HG03025 (cell line): ENCODE measurements around the gene IFI30.

Source experiments
- ATAC-seq: cut with Tn5 transposase; IDR thresholded peaks from one replicate; pipeline ENCODE4 v1.9.1; 2021; ENCODE audit warnings: mild to moderate bottlenecking, moderate library complexity; ENCODE audit not compliant: unreplicated experiment, low FRiP score

IFI30 gene

GRCh38 chr19:18173572-18174288, at the start of gene IFI30:
IFI30 (plus strand) TSS chr19:18173813; CDS start chr19:18173842, 29 bp downstream.
- ATAC-seq: no peak

DNA sequence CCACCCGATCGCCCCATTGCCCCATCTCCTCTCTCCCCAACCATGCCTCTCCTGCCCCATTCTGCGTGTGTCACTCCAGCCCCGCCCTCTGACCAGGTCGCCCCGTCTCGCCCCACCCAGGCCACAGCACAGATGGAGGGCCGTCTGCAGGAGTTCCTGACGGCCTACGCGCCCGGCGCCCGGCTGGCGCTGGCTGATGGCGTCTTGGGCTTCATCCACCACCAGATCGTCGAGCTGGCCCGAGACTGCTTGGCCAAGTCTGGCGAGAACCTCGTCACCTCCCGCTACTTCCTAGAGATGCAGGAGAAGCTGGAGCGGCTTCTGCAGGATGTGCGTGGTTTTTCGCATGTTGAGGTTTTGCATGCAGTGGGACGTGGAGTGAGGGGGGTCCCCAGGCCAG, 49.8 kb upstream of the IFI30 start:
- no peak for ATAC-seq

- no peak for ATAC-seq
Measured at GRCh38 chr19:18126097-18126496, 47.5 kb upstream of the IFI30 start.

DNA sequence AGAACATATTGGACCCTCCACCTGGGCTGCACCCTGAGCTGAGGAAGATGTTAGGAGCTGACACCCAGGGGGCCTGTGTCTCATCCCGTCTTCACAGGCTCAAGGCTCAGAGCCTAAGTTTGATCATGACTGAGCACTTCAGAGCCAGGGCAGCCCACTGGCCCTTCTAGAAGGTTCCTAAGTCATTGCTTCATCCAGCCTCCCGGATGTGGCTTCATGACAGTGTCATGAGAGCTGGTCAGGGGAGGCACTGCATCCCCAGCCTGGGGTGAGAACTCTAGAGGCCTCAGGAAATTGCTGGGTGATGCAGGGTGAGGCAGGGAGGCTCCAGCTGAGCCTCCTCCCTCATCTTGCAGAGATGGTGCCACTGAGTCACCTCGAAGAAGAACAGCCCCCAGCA, 45.6 kb upstream of the IFI30 start:
- ATAC-seq: no peak

GRCh38 chr19:18128805-18129204, 44.8 kb upstream of the IFI30 start:
- ATAC-seq: no peak

DNA sequence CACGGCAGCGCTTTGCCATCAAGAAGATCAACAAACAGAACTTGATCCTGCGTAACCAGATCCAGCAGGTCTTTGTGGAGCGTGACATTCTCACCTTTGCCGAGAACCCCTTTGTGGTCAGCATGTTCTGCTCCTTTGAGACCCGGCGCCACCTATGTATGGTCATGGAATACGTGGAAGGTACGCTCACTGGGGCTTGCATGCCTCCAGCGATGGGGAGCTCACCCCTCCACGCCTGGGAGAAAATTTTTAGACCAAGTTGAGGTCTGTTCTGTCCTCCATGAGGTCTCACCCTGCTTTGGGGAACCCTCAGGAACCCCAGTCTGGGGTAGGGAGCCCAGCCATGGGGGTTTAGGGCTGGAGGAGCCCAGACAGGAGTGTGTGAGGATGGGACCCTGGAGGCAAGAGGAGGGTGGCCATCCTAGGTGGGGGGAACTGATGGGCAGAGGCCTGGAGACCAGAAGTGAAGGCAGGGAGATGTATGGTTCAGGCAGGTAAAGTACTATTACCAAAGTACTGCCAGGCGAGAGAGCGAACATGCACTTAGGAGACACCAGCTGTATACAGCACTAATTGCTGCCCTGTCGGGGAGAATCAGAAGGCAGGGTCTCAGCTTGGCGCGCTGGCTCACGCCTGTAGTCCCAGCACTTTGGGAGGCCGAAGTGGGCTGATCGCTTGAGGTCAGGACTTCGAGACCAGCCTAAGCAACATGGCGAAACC, 42.9 kb upstream of the IFI30 start:
- no peak for ATAC-seq

DNA sequence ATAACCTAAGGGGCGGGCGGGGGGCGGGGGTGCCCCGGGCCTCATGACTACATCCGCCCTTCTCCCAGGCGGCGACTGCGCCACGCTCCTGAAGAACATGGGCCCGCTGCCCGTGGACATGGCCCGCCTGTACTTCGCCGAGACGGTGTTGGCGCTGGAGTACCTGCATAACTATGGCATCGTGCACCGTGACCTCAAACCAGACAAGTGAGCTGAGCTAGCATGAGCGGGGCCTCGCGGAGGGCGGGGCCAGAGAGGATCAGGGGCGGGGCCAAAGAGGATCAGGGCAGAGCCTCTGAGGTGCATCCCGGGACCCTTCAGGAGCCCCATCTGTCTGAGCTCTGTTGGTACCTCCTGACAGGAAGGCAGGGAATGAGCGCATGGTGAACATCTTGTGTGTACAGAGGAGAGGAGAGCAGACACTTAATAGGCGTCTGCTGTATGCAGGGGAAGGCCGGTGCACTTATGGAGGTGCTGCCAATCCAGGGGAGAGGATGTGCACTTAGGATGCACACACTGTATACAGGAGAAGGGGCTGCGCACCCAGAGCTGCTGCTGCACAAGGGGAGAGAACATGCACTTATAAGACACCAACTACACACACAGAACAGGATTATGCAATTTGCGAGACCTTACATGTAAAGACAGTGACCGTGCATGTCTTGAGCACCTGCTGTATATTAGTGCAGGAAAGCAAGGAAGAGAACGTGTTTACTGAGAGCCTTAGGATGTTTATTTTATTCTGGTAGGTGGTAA, 41.6 kb upstream of the IFI30 start:
- no peak for ATAC-seq

- no peak for ATAC-seq
Measured at GRCh38 chr19:18135712-18136584, 37.7 kb upstream of the IFI30 start.

GRCh38 chr19:18137242-18137641, 36.4 kb upstream of the IFI30 start:
- ATAC-seq: no peak

DNA sequence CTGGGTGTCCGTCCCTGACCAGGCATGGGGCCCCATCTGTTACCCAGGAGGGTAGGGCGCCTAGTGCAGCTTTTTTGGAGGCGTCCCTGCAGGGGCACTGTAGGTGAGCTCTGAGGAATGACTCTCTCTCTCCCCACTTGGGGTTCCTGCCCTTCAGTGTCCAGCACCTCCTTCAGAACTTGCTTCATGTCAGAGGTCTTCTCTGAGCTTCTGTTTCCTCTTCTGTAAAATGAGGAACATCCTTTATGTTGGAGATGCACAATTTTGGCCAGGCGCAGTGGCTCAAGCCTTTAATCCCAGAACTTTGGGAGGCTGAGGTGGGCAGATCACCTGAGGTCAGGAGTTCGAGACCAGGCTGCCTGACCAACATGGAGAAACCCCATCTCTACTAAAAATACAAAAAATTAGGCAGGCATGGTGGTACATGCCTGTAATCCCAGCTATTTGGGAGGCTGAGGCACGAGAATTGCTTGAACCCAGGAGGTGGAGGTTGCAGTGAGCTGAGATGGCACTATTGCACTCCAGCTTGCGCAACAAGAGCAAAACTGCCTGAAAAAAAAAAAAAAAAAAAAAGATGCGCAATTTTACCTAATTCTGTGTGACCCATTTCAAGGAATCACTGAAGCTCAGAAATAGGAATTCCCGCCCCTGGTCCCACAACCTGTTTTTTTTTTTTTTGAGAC, 35.8 kb upstream of the IFI30 start:
- ATAC-seq: no peak

DNA sequence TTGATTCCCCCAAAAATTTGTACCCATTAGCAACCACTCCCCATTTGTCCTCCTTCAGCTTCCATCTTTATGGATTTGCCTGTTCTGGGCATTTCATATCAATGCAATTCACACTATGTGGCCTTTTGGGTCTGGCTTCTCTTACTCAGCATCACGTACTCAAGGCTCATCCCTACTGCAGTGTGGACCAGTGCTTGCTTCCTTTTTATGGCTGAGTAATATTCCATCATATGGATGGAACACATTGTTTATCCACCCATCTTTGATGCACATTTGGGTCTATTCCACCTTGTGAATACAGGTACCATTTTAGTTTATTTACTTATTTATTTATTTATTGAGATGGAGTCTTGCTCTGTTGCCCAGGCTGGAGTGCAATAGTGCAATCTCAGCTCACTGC, 33.1 kb upstream of the IFI30 start:
- no peak for ATAC-seq

DNA sequence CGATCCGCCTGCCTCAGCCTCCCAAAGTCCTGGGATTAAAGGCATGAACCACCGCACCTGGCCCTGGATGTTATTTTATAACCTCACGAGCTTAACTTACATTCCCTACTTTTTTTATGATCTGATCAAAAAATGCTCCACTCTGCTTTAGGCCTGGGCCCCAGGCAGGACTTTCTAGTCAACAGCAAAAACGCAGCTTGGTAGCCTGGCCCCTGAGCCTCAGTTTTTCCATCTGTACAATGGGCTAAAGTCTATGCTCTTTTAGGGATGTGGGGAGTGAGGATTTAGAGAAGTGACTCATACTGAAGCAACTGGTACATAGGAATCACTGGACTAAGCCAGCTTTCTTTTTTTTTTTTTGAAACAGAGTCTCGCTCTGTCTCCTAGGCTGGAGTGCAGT, 32.6 kb upstream of the IFI30 start:
- ATAC-seq: no peak

- no peak for ATAC-seq
Measured at GRCh38 chr19:18143902-18144301, 29.7 kb upstream of the IFI30 start.

GRCh38 chr19:18144361-18144760, 29.3 kb upstream of the IFI30 start:
- ATAC-seq: no peak

DNA sequence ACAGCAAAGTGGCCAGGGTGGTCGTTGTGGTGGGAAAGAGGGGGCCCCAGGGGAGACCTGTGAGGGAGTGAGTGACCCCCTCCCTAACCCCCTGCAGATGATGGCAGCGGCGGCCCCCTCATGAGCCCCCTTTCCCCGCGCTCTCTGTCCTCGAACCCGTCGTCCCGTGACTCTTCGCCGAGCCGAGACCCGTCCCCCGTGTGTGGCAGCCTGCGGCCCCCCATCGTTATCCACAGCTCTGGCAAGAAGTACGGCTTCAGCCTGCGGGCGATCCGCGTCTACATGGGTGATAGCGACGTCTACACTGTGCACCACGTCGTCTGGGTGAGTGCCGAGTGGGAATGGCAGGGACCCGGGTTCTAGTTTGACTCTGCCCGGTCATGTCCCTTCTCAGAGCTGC, 28.7 kb upstream of the IFI30 start:
- no peak for ATAC-seq

- ATAC-seq: no peak
Measured at GRCh38 chr19:18145391-18145999, 28.1 kb upstream of the IFI30 start.

DNA sequence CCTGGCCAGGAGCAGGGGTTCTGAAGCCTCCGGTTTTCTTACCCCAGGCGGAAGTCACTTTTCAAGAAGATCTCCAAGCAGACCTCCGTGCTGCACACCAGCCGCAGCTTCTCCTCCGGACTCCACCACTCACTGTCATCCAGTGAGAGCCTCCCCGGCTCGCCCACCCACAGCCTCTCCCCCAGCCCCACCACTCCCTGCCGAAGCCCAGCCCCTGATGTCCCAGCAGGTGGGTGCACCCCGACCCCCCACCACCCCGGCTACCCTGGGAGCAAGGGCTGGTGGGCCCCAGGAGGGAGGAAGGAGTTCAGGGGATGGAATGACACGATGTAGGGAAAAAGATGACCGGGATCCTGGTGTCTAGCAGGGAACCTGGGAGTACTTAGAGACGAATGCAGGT, 26.2 kb upstream of the IFI30 start:
- no peak for ATAC-seq

- ATAC-seq: no peak
Measured at GRCh38 chr19:18149596-18149975, 24.0 kb upstream of the IFI30 start.

DNA sequence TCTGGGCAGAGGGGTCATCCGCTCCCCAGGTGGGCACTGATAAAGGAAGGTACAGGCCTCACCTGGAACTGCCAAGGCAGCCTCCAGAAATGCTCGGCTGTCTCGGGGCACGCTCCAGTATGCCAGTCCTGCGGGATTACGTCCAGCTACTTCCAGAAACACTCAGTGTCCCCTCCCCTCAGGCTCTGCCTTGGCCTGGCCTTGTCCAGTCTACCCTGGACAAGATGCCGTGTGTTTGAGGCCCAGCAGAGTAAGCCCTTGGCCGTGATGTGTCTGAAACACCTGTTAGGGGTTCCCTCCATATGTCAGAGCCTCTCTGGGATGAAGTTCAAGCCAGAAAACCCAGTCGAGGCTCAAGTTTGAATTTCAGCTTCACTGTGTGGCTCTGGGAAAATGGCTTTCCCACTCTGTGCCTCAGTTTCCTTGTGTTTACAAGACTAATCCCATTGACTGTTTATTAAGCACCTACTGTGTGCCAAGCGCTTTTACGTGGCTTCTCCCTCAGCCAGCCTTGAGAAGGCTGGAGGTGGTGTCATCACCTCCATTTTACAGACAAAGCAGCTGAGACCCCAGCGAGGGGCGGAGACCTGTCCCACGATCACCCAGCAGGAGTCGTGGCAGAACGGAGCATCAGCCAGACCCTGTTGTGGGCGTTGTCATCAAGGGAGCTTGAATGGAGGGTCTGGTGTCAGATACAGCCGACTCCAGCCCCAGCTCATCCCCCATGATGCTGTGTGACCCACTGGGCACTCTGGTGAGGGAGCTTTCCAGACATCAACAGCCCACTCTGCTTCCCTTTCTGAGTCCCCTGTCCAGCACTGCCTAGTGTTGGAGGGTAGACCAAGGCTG, 22.6 kb upstream of the IFI30 start:
- no peak for ATAC-seq
